SK-N-SH (cell line): ENCODE results near the gene NDUFS2. TPM values are rescaled to one million over a fixed set of nuclear protein-coding genes. Genes with fewer than 3 reads are reported as not detected.

ENCODE experiments used
- CTCF ChIA-PET: fragments of 300-600, 350-600 bp; formaldehyde crosslinking; extraction: SDS; loops from one replicate; lab custom pipeline; 2021; lab: Yijun Ruan, JAX
- POLR2A ChIA-PET: fragments of 350-600 bp; sonication (Branson Sonifier 250); formaldehyde crosslinking; extraction: SDS; loops from one replicate; lab custom pipeline; 2020; ENCODE audit warnings: antibody characterized with exemption, inconsistent platforms; lab: Yijun Ruan, JAX
- DNase-seq: peaks from one replicate; pipeline ENCODE4 v3.0.0; 2012
- H2AFZ ChIP-seq: fragments of 200-600 bp; sonication (generic); 2 replicates; pipeline ENCODE4 v1.8.1; 2016; ENCODE audit warnings: antibody characterized with exemption, mild to moderate bottlenecking, low read depth
- H3F3A ChIP-seq: fragments of 200-600 bp; sonication (generic); replicated peaks from 2 replicates; pipeline ENCODE3; 2016; ENCODE audit warnings: antibody characterized with exemption, mild to moderate bottlenecking; ENCODE audit not compliant: insufficient read depth
- H3K27ac ChIP-seq, 2 experiments: fragments of 200-500 bp in 1 of 2; fragments of 200-600 bp in 1 of 2; sonication (Bioruptor generic) in 1 of 2; sonication (generic), shearing (Covaris generic) in 1 of 2; 2 replicates each; pipeline versions ENCODE4 v1.5.1 to v1.6.1; 2014 to 2016; ENCODE audit warnings: low read depth in 2 of 2, inconsistent platforms in 1 of 2, low read length in 1 of 2, mild to moderate bottlenecking in 1 of 2, mixed read lengths in 1 of 2
- H3K27me3 ChIP-seq: fragments of 200-600 bp; sonication (generic), shearing (Covaris generic); 2 replicates; pipeline ENCODE4 v1.6.1; 2016; ENCODE audit warnings: mixed run types; ENCODE audit not compliant: insufficient read depth
- H3K36me3 ChIP-seq, 2 experiments: fragments of 200-500 bp in 1 of 2; fragments of 200-600 bp in 1 of 2; sonication (Bioruptor generic) in 1 of 2; sonication (generic) in 1 of 2; replicated peaks in 1 of 2; 2 replicates each; pipeline versions ENCODE3 to v1.5.1; 2014 to 2016; ENCODE audit warnings: low read length in 1 of 2, mild to moderate bottlenecking in 1 of 2; ENCODE audit not compliant: insufficient read depth in 2 of 2, control insufficient read depth in 1 of 2
- H3K4me1 ChIP-seq, 2 experiments: fragments of 200-500 bp in 1 of 2; fragments of 200-600 bp in 1 of 2; sonication (Bioruptor generic) in 1 of 2; sonication (generic), shearing (Covaris generic) in 1 of 2; 2 replicates each; pipeline versions ENCODE4 v1.5.1 to v1.6.1; 2014 to 2016; ENCODE audit warnings: low read depth in 1 of 2, low read length in 1 of 2, mixed run types in 1 of 2; ENCODE audit not compliant: insufficient read depth in 2 of 2, control insufficient read depth in 1 of 2
- H3K4me2 ChIP-seq: fragments of 200-600 bp; sonication (generic), shearing (Covaris generic); 2 replicates; pipeline ENCODE4 v1.6.1; 2017; ENCODE audit warnings: mixed run types
- H3K4me3 ChIP-seq, 2 experiments: fragments of 200-500 bp in 1 of 2; fragments of 200-600 bp in 1 of 2; sonication (Bioruptor generic) in 1 of 2; sonication (generic), shearing (Covaris generic) in 1 of 2; 2 replicates each; pipeline versions ENCODE4 v1.5.1 to v1.8.1; 2014 to 2016; ENCODE audit warnings: low read depth in 2 of 2, inconsistent platforms in 1 of 2, low read length in 1 of 2, mild to moderate bottlenecking in 1 of 2, mixed read lengths in 1 of 2, moderate library complexity in 1 of 2
- H3K79me2 ChIP-seq: fragments of 200-600 bp; sonication (generic); 2 replicates; pipeline ENCODE4 v1.8.1; 2017; ENCODE audit warnings: mild to moderate bottlenecking; ENCODE audit not compliant: insufficient read depth
- H3K9ac ChIP-seq: fragments of 200-600 bp; sonication (generic); 2 replicates; pipeline ENCODE4 v1.6.1; 2017; ENCODE audit warnings: mixed run types
- H3K9me2 ChIP-seq: fragments of 200-600 bp; sonication (generic); 2 replicates; pipeline ENCODE4 v1.6.1; 2017; ENCODE audit warnings: mixed run types
- H3K9me3 ChIP-seq: fragments of 200-600 bp; sonication (generic); 2 replicates; pipeline ENCODE4 v1.6.1; 2017; ENCODE audit warnings: mixed run types, mild to moderate bottlenecking, moderate library complexity
- H4K20me1 ChIP-seq: fragments of 200-600 bp; sonication (generic); 2 replicates; pipeline ENCODE4 v1.6.1; 2017; ENCODE audit warnings: mild to moderate bottlenecking, mixed run types; ENCODE audit not compliant: insufficient read depth
- CHD2 ChIP-seq: fragments of 150-350 bp; IDR thresholded peaks from 2 replicates; pipeline ENCODE4 v1.6.1; 2018; ENCODE audit warnings: low read length; ENCODE audit not compliant: partially characterized antibody
- ELF1 ChIP-seq: IDR thresholded peaks from 2 replicates; pipeline ENCODE4 v1.4.0; 2012
- EP300 ChIP-seq, 2 experiments: IDR thresholded peaks; 2 replicates each; pipeline versions ENCODE4 v1.4.0 to v1.6.1; 2012; ENCODE audit warnings: borderline replicate concordance in 1 of 2, low read depth in 1 of 2, low read length in 1 of 2
- EZH2phosphoT487 ChIP-seq: fragments of 200-600 bp; sonication (generic); IDR thresholded peaks from 2 replicates; pipeline ENCODE4 v1.6.1; 2017; ENCODE audit warnings: low read depth, mixed run types, mild to moderate bottlenecking, antibody characterized with exemption, moderate library complexity, borderline replicate concordance
- FOSL2 ChIP-seq: IDR thresholded peaks from 2 replicates; pipeline ENCODE4 v1.4.0; 2012; ENCODE audit warnings: low read depth, mild to moderate bottlenecking, moderate library complexity, borderline replicate concordance
- GATA2 ChIP-seq: sonication (generic); formaldehyde crosslinking; IDR thresholded peaks from 2 replicates; pipeline ENCODE4 v1.5.0; 2020; ENCODE audit warnings: mild to moderate bottlenecking, missing genetic modification reagents
- MXI1 ChIP-seq: IDR thresholded peaks from 2 replicates; pipeline ENCODE4 v1.6.1; 2012; ENCODE audit warnings: mild to moderate bottlenecking, low read depth, low read length, improper control_type of control experiment
- NFIC ChIP-seq: IDR thresholded peaks from 2 replicates; pipeline ENCODE4 v1.4.0; 2012; ENCODE audit warnings: borderline replicate concordance
- NRF1 ChIP-seq: IDR thresholded peaks from 2 replicates; pipeline ENCODE4 v1.6.1; 2012; ENCODE audit warnings: low read depth, mild to moderate bottlenecking, low read length
- POLR2AphosphoS5 ChIP-seq: IDR thresholded peaks from 2 replicates; pipeline ENCODE4 v1.6.1; 2012; ENCODE audit warnings: low read depth, low read length
- RAD21 ChIP-seq: IDR thresholded peaks from 2 replicates; pipeline ENCODE4 v1.6.1; 2012; ENCODE audit warnings: mild to moderate bottlenecking, low read length
- RCOR1 ChIP-seq: fragments of 150-350 bp; IDR thresholded peaks from 2 replicates; pipeline ENCODE4 v1.6.1; 2017; ENCODE audit warnings: antibody characterized with exemption, low read length
- RFX5 ChIP-seq: IDR thresholded peaks from 2 replicates; pipeline ENCODE4 v1.6.1; 2012; ENCODE audit warnings: mild to moderate bottlenecking, improper control_type of control experiment, low read length
- SIN3A ChIP-seq: IDR thresholded peaks from 2 replicates; pipeline ENCODE4 v1.6.1; 2012; ENCODE audit warnings: low read depth, mild to moderate bottlenecking, low read length, moderate library complexity, borderline replicate concordance
- WGBS: methylation state at CpG from one replicate; pipeline ENCODE4 v1.1.6; 2017; ENCODE audit warnings: low lambda C conversion rate; 5-methylcytosine and 5-hydroxymethylcytosine counted together
- polyA plus RNA-seq, 3 experiments: library from polyadenylated mRNA; depleted of rRNA; stranded (reverse); fragments of >200 nt; gene quantifications; 2 replicates each; pipeline ENCODE4 v1.2.3, GENCODE V29; 2012
- TF ChIP-seq, protein P1 (sequence below): IDR thresholded peaks from 2 replicates; pipeline ENCODE4 v1.6.1; 2012; ENCODE audit warnings: mild to moderate bottlenecking, low read depth, low read length, moderate library complexity
- TF ChIP-seq, protein P2 (sequence below): fragments of 200-600 bp; sonication (generic); IDR thresholded peaks from 2 replicates; pipeline ENCODE4 v1.6.1; 2017; ENCODE audit warnings: antibody characterized with exemption, mild to moderate bottlenecking, moderate library complexity

NDUFS2 gene
- polyA plus RNA-seq, 1 of the 3 experiments (the other 2 are of a cell fraction) = 203 TPM

- Histone ChIP-seq H3K9ac (peak overlapping the region; percentile 66), H3K4me1 (peaks cover 28 to 75% of the 10 kb centered on the region in 2 experiments), H3K4me3 (peak overlapping the region; percentile 42 to 57), H3K36me3 (peaks cover 0 to 4% of the 10 kb centered on the region in 2 experiments), H3K4me2 (peak overlapping the region; percentile 79), H3K9me2 (no peaks in the 10 kb centered on the region), H4K20me1 (no peaks in the 10 kb centered on the region), H2AFZ (peak overlapping the region; percentile 94), H3K9me3 (no peaks in the 10 kb centered on the region), H3K27me3 (no peaks in the 10 kb centered on the region), H3K27ac (peak overlapping the region; percentile 84 to 99)
- ChIA-PET POLR2A (interaction anchor here (0.6 to 1.5 kb wide), 6 partner anchors 11 to 529 kb away, joined by 3 to 7 read pairs (median 4); partner anchors contain the start of genes PPOX and TOMM40L), CTCF (interaction anchor here (0.8 to 7.0 kb wide), 6 partner anchors 11 to 184 kb away, joined by 3 to 62 read pairs (median 4); partner anchors contain the start of gene TOMM40L)
- no peak for DNase-seq
- WGBS = 56% methylated on average over 11 of the region's 11 CpGs
- TF ChIP-seq, protein P1, sequence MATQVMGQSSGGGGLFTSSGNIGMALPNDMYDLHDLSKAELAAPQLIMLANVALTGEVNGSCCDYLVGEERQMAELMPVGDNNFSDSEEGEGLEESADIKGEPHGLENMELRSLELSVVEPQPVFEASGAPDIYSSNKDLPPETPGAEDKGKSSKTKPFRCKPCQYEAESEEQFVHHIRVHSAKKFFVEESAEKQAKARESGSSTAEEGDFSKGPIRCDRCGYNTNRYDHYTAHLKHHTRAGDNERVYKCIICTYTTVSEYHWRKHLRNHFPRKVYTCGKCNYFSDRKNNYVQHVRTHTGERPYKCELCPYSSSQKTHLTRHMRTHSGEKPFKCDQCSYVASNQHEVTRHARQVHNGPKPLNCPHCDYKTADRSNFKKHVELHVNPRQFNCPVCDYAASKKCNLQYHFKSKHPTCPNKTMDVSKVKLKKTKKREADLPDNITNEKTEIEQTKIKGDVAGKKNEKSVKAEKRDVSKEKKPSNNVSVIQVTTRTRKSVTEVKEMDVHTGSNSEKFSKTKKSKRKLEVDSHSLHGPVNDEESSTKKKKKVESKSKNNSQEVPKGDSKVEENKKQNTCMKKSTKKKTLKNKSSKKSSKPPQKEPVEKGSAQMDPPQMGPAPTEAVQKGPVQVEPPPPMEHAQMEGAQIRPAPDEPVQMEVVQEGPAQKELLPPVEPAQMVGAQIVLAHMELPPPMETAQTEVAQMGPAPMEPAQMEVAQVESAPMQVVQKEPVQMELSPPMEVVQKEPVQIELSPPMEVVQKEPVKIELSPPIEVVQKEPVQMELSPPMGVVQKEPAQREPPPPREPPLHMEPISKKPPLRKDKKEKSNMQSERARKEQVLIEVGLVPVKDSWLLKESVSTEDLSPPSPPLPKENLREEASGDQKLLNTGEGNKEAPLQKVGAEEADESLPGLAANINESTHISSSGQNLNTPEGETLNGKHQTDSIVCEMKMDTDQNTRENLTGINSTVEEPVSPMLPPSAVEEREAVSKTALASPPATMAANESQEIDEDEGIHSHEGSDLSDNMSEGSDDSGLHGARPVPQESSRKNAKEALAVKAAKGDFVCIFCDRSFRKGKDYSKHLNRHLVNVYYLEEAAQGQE = no peak
- TF ChIP-seq EP300 (IDR thresholded peaks at IDR 0.05; ENCODE audit: borderline replicate concordance in 1 of 2, low read depth in 1 of 2, low read length in 1 of 2) = 0 out of 4 replicates have a peak, but pooled peaks of 1 of the 2 experiments have one; percentile 17
- TF ChIP-seq, all 33 proteins: peak for 1
- Histone ChIP-seq H3K79me2 (peaks cover 5% of the 10 kb centered on the region), H3F3A (peaks cover 4% of the 10 kb centered on the region)
Measured at GRCh38 chr1:161197560-161198193, 4.5 kb upstream of the NDUFS2 start.

DNA sequence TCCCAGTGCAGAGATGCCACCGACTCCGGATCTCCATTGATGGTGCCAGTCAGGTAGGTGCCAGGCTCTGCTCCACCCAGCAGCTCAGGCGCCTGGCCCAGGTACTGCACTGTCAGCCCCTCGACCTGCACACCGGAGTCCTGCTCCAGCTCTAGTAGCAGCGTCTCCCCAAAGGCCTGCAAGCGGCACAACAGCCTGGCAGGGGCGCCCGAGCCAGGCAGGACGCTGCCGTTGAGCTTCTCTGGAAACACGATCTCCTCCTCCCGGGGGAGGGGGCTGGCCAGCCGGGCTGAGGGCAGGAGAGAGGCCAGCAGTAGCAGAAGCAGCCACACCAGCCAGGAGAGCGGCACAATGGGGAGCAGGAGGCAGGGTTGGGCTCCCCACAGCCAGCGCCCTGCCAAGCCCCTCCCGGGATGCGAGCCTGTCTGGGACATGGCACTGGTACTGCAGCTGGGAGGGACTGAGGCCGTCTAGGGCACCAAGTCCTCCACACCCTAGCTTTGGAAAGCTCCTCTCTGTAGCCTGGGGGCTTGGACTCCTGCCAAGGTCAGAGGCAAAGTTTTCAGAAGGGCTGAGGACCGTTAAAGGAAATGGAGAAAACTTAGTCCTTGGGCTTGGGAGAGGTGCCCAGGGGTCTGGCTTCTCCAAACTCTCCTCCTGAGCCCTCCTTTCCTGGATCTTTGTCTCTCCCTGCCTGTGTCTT, 3.8 kb upstream of the NDUFS2 start:
- H3K9me2 ChIP-seq = no peaks in the 10 kb centered on the region
- 36% methylated on average over 13 of the region's 20 CpGs for WGBS
- peak overlapping the region; percentile 79 for H3K4me2 ChIP-seq
- peak overlapping the region; percentile 84 to 99 for H3K27ac ChIP-seq
- CTCF ChIA-PET = interaction anchor here (0.8 to 3.2 kb wide), 3 partner anchors 10 to 32 kb away, joined by 3 to 13 read pairs (median 7); partner anchors contain the start of genes PPOX and TOMM40L
- peaks cover 4% of the 10 kb centered on the region for H3F3A ChIP-seq
- peak; percentile 71 for DNase-seq
- POLR2A ChIA-PET = interaction anchor here (0.7 to 1.3 kb wide), 4 partner anchors 13 to 191 kb away, joined by 3 to 5 read pairs (median 4); partner anchors contain the start of gene TOMM40L
- peaks cover 29 to 73% of the 10 kb centered on the region in 2 experiments for H3K4me1 ChIP-seq
- H3K4me3 ChIP-seq = peak overlapping the region; percentile 42 to 57
- no peaks in the 10 kb centered on the region for H3K27me3 ChIP-seq
- H3K9ac ChIP-seq = peak overlapping the region; percentile 66; the same call in 1 of the 2 replicates
- no peaks in the 10 kb centered on the region for H4K20me1 ChIP-seq
- H3K9me3 ChIP-seq = no peaks in the 10 kb centered on the region
- peak overlapping the region; percentile 94 for H2AFZ ChIP-seq
- H3K79me2 ChIP-seq = peaks cover 11% of the 10 kb centered on the region
- H3K36me3 ChIP-seq = peaks cover 0 to 2% of the 10 kb centered on the region in 2 experiments
- TF ChIP-seq, protein P2, sequence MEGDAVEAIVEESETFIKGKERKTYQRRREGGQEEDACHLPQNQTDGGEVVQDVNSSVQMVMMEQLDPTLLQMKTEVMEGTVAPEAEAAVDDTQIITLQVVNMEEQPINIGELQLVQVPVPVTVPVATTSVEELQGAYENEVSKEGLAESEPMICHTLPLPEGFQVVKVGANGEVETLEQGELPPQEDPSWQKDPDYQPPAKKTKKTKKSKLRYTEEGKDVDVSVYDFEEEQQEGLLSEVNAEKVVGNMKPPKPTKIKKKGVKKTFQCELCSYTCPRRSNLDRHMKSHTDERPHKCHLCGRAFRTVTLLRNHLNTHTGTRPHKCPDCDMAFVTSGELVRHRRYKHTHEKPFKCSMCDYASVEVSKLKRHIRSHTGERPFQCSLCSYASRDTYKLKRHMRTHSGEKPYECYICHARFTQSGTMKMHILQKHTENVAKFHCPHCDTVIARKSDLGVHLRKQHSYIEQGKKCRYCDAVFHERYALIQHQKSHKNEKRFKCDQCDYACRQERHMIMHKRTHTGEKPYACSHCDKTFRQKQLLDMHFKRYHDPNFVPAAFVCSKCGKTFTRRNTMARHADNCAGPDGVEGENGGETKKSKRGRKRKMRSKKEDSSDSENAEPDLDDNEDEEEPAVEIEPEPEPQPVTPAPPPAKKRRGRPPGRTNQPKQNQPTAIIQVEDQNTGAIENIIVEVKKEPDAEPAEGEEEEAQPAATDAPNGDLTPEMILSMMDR = 0 out of 2 replicates have a peak, but pooled peaks have one; percentile 16
- TF ChIP-seq RFX5 = no peak
- 0 out of 2 replicates have a peak, but pooled peaks have one; percentile 34 for TF ChIP-seq MXI1
- no peak for TF ChIP-seq NRF1
- no peak for TF ChIP-seq EZH2phosphoT487
- TF ChIP-seq RAD21 = no peak
- no peak for TF ChIP-seq CHD2
- TF ChIP-seq ELF1 = no peak
- peak; percentile 41 for TF ChIP-seq NFIC
- TF ChIP-seq POLR2AphosphoS5 = no peak; the same call in 1 of the 2 replicates
- TF ChIP-seq FOSL2 = no peak
- TF ChIP-seq GATA2 (CRISPR knock-in tag) = no peak
- no peak for TF ChIP-seq RCOR1
- no peak for TF ChIP-seq SIN3A
